HEK293 (cell line): ENCODE results near the gene SMYD2.

Experiments
- AEBP2 ChIP-seq: fragments of 450-650 bp; formaldehyde crosslinking; IDR thresholded peaks from 2 replicates; pipeline ENCODE4 v1.5.1; 2016; ENCODE audit warnings: missing biosample characterization, missing genetic modification characterization, borderline replicate concordance
- ELK4 ChIP-seq: IDR thresholded peaks from 2 replicates; pipeline ENCODE4 v1.6.1; 2011; ENCODE audit warnings: mild to moderate bottlenecking, low read depth, low read length, borderline replicate concordance
- GFI1B ChIP-seq: fragments of 450-650 bp; formaldehyde crosslinking; IDR thresholded peaks from 2 replicates; pipeline ENCODE4 v1.5.1; 2016; ENCODE audit warnings: missing biosample characterization, missing genetic modification characterization
- KLF1 ChIP-seq: fragments of 450-650 bp; formaldehyde crosslinking; IDR thresholded peaks from 2 replicates; pipeline ENCODE4 v1.5.1; 2016; ENCODE audit warnings: missing biosample characterization, missing genetic modification characterization
- MEIS1 ChIP-seq: sonication (generic); formaldehyde crosslinking; IDR thresholded peaks from 2 replicates; pipeline ENCODE4 v1.8.1; 2022; ENCODE audit warnings: missing genetic modification reagents, mild to moderate bottlenecking, borderline replicate concordance
- OVOL3 ChIP-seq: fragments of 450-650 bp; formaldehyde crosslinking; IDR thresholded peaks from 2 replicates; pipeline ENCODE4 v1.5.1; 2016; ENCODE audit warnings: missing biosample characterization, missing genetic modification characterization
- SCRT2 ChIP-seq: fragments of 450-650 bp; formaldehyde crosslinking; IDR thresholded peaks from 2 replicates; pipeline ENCODE4 v1.5.1; 2016; ENCODE audit warnings: missing biosample characterization, missing genetic modification characterization
- ZBTB1 ChIP-seq: fragments of 450-650 bp; formaldehyde crosslinking; IDR thresholded peaks from 2 replicates; pipeline ENCODE4 v1.5.1; 2016; ENCODE audit warnings: missing biosample characterization, missing genetic modification characterization
- ZBTB20 ChIP-seq: fragments of 450-650 bp; formaldehyde crosslinking; IDR thresholded peaks from 2 replicates; pipeline ENCODE4 v1.5.1; 2016; ENCODE audit warnings: missing biosample characterization, missing genetic modification characterization
- ZBTB8A ChIP-seq: fragments of 450-650 bp; formaldehyde crosslinking; IDR thresholded peaks from 2 replicates; pipeline ENCODE4 v1.5.1; 2016; ENCODE audit warnings: missing biosample characterization, missing genetic modification characterization
- ZFP69B ChIP-seq: fragments of 450-650 bp; formaldehyde crosslinking; IDR thresholded peaks from 2 replicates; pipeline ENCODE4 v1.5.1; 2016; ENCODE audit warnings: missing biosample characterization, missing genetic modification characterization
- ZNF112 ChIP-seq: fragments of 450-650 bp; formaldehyde crosslinking; IDR thresholded peaks from 2 replicates; pipeline ENCODE4 v1.5.0; 2017; ENCODE audit warnings: missing biosample characterization, missing genetic modification characterization
- ZNF138 ChIP-seq: fragments of 450-650 bp; formaldehyde crosslinking; IDR thresholded peaks from 2 replicates; pipeline ENCODE4 v1.5.1; 2016; ENCODE audit warnings: missing biosample characterization, missing genetic modification characterization, borderline replicate concordance
- ZNF354C ChIP-seq: fragments of 450-650 bp; formaldehyde crosslinking; IDR thresholded peaks from 2 replicates; pipeline ENCODE4 v1.5.1; 2016; ENCODE audit warnings: missing biosample characterization, missing genetic modification characterization, low read depth, borderline replicate concordance
- ZNF37A ChIP-seq: fragments of 450-650 bp; IDR thresholded peaks from 2 replicates; pipeline ENCODE4 v1.5.1; 2018; ENCODE audit warnings: missing biosample characterization, missing genetic modification characterization
- ZNF391 ChIP-seq: fragments of 450-650 bp; formaldehyde crosslinking; IDR thresholded peaks from 2 replicates; pipeline ENCODE4 v1.5.1; 2016; ENCODE audit warnings: low read depth, missing biosample characterization, missing genetic modification characterization, borderline replicate concordance
- ZNF426 ChIP-seq: fragments of 450-650 bp; formaldehyde crosslinking; IDR thresholded peaks from 2 replicates; pipeline ENCODE4 v1.5.1; 2017; ENCODE audit warnings: missing biosample characterization, missing genetic modification characterization, mild to moderate bottlenecking, inconsistent platforms, moderate library complexity
- ZNF473 ChIP-seq: fragments of 450-650 bp; formaldehyde crosslinking; IDR thresholded peaks from 2 replicates; pipeline ENCODE4 v1.5.1; 2017; ENCODE audit warnings: missing biosample characterization, missing genetic modification characterization
- ZNF513 ChIP-seq: fragments of 450-650 bp; IDR thresholded peaks from 2 replicates; pipeline ENCODE4 v1.5.1; 2018; ENCODE audit warnings: missing biosample characterization, missing genetic modification characterization
- ZNF518A ChIP-seq: fragments of 450-650 bp; formaldehyde crosslinking; conservative IDR thresholded peaks from 2 replicates; pipeline ENCODE4 v1.5.1; 2016; ENCODE audit warnings: low read depth, missing biosample characterization, missing genetic modification characterization
- ZNF610 ChIP-seq: fragments of 450-650 bp; formaldehyde crosslinking; IDR thresholded peaks from 2 replicates; pipeline ENCODE4 v1.5.1; 2016; ENCODE audit warnings: missing biosample characterization, missing genetic modification characterization, borderline replicate concordance
- ZNF629 ChIP-seq: fragments of 450-650 bp; formaldehyde crosslinking; IDR thresholded peaks from 2 replicates; pipeline ENCODE4 v1.5.1; 2017; ENCODE audit warnings: missing biosample characterization, missing genetic modification characterization
- ZNF654 ChIP-seq: fragments of 450-650 bp; formaldehyde crosslinking; IDR thresholded peaks from 2 replicates; pipeline ENCODE4 v1.5.1; 2016; ENCODE audit warnings: low read depth, missing biosample characterization, missing genetic modification characterization
- ZNF791 ChIP-seq: fragments of 450-650 bp; formaldehyde crosslinking; IDR thresholded peaks from 2 replicates; pipeline ENCODE4 v1.5.1; 2016; ENCODE audit warnings: missing biosample characterization, missing genetic modification characterization
- TF ChIP-seq, protein P1 (sequence below): fragments of 450-650 bp; formaldehyde crosslinking; IDR thresholded peaks from 2 replicates; pipeline ENCODE4 v1.5.1; 2016; ENCODE audit warnings: missing biosample characterization, missing genetic modification characterization
- TF ChIP-seq, protein P2 (sequence below): fragments of 450-650 bp; formaldehyde crosslinking; IDR thresholded peaks from 2 replicates; pipeline ENCODE4 v1.5.1; 2016; ENCODE audit warnings: missing biosample characterization, missing genetic modification characterization

The SMYD2 gene

GRCh38 chr1:214261206-214262123, 19.5 kb upstream of the SMYD2 start (continued):
- no peak for TF ChIP-seq ELK4
- TF ChIP-seq ZNF112 (tag by site-specific recombination), result no peak
- TF ChIP-seq ZBTB8A (tag by site-specific recombination), result peak; percentile 33; the same call in 1 of the 2 replicates
- TF ChIP-seq, protein P1, sequence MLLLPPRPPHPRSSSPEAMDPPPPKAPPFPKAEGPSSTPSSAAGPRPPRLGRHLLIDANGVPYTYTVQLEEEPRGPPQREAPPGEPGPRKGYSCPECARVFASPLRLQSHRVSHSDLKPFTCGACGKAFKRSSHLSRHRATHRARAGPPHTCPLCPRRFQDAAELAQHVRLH (tag by site-specific recombination), result no peak; the same call in 1 of the 2 replicates
- no peak for TF ChIP-seq ZBTB20
- TF ChIP-seq OVOL3 (tag by site-specific recombination), result no peak
- no peak for TF ChIP-seq AEBP2
- TF ChIP-seq GFI1B (tag by site-specific recombination), result no peak
- TF ChIP-seq ZNF513 (tag by site-specific recombination), result no peak
- no peak for TF ChIP-seq ZNF391 (tag by site-specific recombination)
- TF ChIP-seq ZNF354C (tag by site-specific recombination), result no peak
- TF ChIP-seq MEIS1 (CRISPR knock-in tag), result no peak
- TF ChIP-seq ZNF37A (tag by site-specific recombination), result no peak
- peak; percentile 87 for TF ChIP-seq ZNF654
- TF ChIP-seq, protein P2, sequence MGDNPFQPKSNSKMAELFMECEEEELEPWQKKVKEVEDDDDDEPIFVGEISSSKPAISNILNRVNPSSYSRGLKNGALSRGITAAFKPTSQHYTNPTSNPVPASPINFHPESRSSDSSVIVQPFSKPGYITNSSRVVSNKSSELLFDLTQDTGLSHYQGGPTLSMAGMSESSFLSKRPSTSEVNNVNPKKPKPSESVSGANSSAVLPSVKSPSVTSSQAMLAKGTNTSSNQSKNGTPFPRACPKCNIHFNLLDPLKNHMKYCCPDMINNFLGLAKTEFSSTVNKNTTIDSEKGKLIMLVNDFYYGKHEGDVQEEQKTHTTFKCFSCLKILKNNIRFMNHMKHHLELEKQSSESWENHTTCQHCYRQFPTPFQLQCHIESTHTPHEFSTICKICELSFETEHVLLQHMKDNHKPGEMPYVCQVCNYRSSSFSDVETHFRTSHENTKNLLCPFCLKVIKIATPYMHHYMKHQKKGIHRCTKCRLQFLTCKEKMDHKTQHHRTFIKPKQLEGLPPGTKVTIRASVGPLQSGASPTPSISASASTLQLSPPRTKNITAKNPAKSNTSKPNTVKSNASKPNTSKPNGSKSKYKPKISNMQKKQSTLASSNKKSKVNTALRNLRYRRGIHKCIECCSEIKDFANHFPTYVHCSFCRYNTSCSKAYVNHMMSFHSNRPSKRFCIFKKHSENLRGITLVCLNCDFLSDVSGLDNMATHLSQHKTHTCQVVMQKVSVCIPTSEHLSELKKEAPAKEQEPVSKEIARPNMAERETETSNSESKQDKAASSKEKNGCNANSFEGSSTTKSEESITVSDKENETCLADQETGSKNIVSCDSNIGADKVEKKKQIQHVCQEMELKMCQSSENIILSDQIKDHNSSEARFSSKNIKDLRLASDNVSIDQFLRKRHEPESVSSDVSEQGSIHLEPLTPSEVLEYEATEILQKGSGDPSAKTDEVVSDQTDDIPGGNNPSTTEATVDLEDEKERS (tag by site-specific recombination), result no peak
- no peak for TF ChIP-seq ZFP69B
- TF ChIP-seq ZNF518A (tag by site-specific recombination), result 0 out of 2 replicates have a peak, but pooled peaks have one; percentile 32
- no peak for TF ChIP-seq ZNF473 (tag by site-specific recombination)
- TF ChIP-seq ZNF610 (tag by site-specific recombination), result 0 out of 2 replicates have a peak, but pooled peaks have one; percentile 25
- TF ChIP-seq ZNF426 (tag by site-specific recombination), result no peak
- peak; percentile 76 for TF ChIP-seq ZNF629 (tag by site-specific recombination)
- TF ChIP-seq ZNF138 (tag by site-specific recombination), result no peak
- 0 out of 2 replicates have a peak, but pooled peaks have one; percentile 9 for TF ChIP-seq SCRT2 (tag by site-specific recombination)
- no peak for TF ChIP-seq ZNF791 (tag by site-specific recombination)
- no peak for TF ChIP-seq ZBTB1 (tag by site-specific recombination)
- TF ChIP-seq KLF1 (tag by site-specific recombination), result no peak
